GM04503 (cell line): ENCODE measurements around the gene ADARB2.
"Not testable (repeated sequence)": the region's sequence is repeated elsewhere in the genome, so short reads cannot be mapped to it uniquely, and the experiment has no call there.

Source experiments
- DNase-seq: peaks from one replicate; pipeline ENCODE4 v3.0.0-alpha.2; 2012; ENCODE audit warnings: low read depth

Gene ADARB2

DNA sequence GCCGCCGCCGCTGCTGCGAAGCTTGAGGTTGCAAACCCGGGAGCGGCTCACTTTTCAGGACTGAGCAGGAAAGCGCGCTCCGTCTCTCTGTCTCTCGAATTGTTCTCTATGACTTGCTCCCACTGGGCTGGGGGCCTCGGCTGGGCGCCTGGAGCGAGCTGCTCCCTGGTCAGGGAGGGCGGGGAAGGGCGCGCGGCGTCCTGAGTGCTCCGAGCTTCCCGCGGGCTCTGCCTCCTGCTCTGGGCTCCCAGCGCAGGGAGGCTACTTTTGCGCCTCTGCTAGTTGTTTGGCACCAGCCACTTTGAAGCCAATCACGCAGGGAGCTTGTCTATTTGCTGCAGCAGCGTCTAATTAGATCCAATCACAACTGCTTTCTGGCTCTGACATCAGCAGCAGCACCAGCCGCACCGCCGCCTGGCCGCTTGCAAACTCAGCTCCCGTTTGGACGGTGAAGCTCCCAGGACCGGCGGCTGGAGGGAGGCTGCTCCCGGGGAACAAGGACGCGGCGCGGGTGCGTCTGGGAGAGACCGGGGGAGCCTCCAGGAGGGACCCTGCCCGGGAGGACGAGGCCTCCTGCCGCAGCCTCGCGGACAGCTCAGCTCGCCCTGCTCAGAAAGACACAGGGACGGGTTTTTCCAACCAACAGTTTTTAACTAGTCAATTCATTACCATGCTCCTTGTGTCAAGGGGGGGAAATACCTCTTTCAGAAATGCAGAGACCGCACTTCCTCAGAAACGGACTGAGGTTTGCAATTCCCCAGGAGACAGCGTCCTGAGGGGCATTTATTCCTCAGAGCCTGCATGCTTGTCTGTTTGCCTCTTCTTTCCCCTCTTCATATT is at the start of gene ADARB2:
Gene ADARB2, minus strand, starts transcription at position 304 of the 840 bp plus-strand sequence.
- DNase-seq: no peak

DNA sequence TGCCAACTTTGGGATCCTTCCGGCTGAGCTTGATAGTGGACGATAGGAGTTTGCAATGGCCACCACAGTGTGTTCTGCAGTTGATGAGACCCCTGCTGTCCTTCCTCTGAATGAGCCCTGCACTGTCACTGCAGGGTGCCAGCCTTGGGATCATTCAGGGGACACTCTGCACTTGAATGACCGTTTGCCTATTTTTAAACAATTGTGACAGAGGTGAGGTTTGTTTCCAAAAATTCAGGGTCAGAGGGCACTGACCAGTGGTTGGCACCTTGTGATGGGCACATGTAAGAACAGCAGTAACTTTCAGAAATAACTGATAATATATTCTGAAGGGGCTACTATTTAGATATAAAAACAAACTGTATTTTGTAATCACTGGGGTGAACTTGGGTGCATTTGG is 48.5 kb upstream of the ADARB2 start:
- no peak for DNase-seq

DNA sequence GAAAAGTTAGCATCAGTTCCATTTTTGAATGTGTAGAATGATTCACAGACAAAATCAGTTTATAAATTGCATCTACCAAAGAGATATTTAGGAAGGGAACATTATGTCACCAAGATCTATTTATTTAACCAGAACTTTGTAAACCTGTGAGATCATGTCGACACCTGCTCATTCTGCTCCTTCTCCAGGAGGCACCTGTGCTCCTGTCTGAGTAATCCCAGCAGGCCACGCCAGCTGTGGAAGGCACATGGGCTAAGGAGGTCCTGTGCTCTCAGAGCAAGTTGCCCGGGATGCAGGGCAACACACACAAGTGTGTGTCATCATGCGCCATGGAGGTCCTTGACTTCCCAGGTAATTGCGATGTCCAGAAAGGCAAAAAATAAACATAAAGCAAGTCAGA is 45.5 kb upstream of the ADARB2 start:
- no peak for DNase-seq

DNA sequence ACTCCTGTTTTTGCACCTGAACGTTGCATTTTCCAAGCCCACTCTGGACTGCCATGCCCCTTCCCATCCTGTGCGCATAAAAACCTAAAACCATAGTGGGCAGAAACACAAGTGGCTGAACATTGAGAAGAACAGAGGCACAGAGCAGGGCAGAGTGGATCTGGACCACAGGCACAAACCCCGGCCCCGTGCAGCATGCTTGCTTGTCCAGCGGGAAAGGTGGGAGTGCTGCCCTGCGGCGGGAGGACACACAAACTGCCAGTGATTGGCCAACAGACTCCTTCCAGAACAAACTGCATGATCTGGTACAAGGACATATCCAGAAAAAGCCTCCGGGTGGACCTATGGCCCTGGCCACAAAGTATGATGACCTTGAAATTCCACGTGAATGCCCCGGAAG is 42.5 kb upstream of the ADARB2 start:
- no peak for DNase-seq

DNA sequence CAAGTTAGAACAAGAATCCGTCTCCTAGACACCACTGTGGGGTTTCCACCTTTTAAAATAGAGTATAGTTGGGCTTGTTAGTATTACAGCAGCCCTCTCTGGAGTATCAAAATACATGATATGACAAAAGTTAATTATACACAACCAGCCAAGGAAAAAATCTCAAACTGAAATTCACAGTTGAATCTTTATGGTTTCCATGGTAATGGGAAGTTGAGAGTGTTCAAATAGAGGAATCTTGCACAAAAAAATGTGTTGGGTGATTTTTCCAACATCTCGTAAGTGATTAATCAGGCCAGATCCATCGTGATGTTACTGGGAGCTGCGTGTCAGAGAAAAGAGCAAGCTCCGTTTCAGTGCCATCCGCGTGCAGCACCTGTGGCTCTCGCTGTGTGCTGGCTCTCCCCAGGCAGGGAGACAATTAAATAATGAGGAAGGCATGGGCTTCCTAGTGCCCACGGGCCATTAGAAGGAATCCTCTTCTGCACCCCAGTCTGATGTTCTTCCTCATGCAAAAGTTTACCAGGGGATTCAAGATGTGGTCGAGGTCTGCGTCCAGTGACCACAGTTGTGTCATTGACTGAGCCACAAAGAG is 41.1 kb upstream of the ADARB2 start:
- DNase-seq: no peak

DNA sequence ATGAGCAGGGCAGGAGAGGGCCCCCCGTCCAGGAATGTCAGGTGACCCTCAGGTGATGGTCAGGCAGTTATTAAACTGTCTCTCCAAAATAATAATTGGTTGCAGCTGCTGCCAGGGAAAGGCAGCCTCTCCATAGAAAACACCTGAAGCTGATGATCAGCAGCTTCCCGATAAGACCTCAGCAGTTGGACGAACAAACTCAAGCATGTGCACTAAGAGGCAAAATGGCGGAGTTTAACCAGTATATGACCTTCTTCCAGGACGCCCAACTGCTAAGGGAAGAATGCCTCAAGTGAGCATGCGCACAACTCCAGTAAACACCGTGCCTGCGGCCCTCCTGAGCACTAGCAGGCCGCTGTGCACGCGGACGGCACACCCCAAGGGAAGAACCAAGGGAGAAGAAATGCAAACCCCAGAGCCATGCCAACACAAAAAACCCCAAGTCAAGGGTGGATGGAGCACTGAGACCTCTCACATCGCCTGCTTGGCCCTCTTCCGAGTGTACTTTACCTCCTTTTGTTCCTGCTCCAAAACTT is 38.9 kb upstream of the ADARB2 start:
- no peak for DNase-seq

DNA sequence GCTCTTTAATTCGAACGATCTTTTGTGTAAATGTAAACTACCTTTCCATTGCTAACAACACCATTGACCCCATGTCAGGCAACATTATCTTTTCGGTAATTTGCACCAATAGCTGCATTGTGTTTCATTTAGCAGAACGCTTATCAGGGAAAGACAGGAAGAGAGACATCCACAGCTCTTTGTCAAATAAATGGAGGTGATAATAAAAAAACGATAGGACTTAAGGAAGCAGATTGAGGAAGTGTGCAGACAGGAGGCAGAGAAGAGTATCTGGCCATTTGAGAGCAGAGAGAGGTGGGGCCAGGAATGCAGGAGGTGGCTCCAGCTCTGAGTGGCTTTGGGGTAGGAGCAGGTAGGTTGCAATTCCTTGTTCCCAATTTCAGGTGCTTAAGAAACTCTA is 37.5 kb upstream of the ADARB2 start:
- DNase-seq: no peak

DNA sequence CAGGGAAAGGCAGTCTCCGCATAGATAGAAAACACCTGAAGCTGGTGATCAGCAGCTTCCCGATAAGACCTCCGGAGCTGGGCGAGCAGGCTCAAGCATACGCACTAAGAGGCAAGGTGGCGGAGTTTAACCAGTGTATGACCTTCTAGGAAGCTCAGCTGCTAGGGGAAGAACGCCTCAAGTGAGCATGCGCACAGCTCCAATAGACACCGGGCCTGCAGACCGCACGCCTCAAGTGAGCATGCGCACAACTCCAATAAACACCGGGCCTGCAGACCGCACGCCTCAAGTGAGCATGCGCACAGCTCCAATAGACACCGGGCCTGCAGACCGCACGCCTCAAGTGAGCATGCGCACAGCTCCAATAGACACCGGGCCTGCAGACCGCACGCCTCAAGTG is 35.9 kb upstream of the ADARB2 start:
- not testable (repeated sequence) for DNase-seq

DNA sequence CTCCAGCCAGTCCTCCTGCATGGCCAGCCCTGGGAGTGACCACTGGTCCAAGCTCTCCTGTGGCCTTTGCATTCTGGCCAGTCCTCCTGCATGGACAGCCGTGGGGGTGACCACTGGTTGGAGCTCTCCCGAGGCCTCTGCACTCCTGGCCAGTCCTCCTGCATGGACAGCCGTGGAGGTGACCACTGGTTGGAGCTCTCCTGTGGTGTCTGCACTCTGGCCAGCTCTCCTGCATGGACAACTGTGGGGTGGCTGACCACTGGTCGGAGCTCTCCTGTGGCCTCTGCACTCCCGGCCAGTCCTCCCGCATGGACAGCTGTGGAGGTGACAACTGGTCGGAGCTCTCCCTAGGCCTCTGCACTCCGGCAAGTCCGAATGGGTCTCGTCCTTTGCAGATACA is 28.7 kb upstream of the ADARB2 start:
- no peak for DNase-seq

DNA sequence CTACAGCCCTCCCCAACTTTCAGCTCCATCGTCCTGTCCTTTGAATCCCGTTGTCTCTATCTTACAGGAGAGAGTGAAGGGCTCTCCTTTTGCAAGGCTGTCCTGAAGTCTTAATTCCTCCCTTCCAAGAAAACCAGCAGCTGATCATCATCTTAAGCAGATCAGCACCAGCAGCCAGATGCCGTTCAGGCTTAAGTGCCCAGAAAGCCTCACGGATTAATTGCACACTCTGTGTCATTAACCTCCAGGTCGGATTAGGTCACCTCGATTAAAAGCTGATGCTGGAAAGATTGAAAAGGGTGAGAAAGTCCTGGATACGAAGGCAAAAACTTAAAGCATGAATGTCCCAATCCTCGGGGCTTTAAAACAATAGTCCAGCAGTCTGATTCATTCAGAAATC is 24.8 kb upstream of the ADARB2 start:
- no peak for DNase-seq

DNA sequence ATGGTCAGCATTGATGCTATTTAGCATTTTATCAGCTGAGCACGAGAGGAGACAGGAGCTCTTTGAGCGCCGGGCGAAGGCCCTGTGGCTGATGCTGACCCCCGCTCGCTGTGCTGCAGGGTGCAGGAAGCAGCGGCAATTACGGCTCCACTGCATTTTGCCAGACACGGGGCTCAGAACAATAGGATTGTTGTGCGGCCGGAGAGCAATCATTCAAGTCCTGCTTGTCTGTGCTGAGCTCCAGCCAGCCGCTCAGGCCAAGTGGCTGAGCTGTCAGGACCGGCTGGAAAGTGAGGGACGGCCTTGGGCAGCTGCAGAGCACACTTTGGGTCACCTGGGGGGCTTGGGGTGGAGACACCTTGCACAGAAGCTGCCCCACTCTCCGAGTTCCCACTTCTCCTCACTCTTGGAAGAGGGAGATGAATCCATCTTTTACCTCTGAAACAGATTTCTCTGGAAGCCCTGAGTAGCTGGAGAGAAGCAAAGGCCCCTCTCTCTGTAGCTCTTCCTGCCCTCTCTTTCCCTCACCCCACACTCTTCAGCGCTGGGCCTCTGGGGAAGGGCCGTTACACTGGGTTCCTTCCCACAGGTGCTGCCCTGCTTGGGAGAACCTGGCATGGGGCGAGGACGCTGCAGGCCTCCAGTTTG is 17.3 kb upstream of the ADARB2 start:
- no peak for DNase-seq

DNA sequence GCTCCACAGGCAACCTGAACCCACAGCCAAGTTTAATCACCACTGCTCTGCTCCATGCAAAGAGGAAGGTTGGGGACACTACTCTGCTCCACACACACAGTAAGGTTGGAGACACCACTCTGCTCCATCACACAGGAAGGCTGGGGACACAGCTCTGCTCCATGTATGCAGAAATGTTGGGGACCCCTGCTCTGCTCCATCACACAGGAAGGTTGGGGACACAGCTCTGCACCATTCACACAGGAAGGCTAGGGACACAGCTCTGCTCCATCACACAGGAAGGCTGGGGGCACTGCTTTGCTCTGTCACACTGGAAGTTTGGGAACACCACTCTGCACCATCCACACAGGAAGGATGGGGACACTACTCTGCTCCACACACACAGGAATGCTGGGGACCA is 14.8 kb upstream of the ADARB2 start:
- no peak for DNase-seq

DNA sequence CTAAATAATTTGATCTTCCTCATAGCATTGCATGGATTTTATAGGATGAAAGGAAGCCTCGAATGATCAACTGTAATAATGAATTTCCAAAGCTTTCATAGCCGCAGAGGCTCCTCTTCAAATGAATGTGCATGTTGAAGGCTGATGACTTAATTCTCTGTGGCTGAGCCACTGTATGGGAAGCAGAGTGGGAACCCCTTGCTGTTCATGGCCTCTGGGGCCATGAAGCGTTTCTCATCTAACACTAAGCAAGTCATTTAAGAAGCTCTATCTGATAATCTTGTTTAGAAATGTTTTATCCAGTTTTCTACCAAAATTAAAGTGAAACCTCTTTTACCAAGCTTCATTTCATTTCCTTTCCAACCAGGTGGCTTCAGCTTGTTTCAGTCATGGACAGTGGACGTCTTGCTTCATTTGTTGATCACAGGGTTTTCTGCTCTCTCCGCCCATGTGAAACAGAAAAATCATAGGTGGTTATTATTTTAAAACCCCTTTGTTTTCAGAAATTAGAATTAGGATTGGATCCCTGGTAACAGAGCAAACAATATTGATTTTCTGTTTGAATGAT is 10.3 kb upstream of the ADARB2 start:
- no peak for DNase-seq

DNA sequence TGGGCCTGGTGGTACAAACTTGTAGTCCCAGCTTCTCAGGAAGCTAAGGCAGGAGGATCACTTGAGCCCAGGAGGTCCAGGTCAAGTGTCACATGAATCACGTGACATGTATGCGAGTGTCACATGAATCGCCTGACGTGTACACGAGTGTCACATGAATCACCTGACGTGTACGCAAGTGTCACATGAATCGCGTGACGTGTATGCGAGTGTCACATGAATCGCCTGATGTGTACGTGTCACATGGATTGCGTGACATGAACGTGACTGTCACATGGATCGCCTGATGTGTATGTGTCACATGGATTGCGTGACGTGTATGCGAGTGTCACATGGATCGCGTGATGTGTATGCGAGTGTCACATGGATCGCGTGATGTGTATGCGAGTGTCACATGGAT is 9.5 kb upstream of the ADARB2 start:
- no peak for DNase-seq

DNA sequence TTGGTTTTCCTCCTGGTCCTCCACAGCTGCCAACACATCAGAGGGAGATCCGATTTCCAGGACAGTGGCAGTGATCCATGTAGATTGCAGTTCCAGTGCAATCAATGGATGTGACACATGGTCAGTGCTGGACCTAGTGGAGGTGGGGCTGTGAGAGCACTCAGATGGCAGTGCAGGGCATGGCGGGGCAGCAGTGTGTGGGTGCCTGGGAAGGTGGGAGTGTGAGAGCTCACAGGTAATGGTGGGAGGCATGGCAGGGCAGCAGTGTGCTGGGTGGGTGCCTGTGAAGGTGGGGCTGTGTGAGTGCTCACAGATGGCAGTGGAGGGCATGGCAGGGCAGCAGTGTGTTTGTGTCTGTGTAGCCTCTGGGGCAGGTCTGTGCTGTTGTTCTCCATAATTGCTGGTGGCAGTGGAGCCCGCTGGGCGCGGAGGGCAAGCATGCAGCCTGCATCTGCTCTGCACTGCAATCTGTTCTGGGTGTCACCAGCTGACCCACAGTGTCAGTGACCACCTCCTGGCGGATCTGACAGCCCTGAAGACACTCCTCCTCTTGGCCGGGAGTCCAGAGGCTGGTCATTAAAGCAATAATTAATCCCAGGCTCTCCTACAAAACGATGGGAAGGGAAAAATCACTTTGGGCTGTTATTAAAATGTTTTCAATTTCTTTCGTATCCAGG is 8.6 kb upstream of the ADARB2 start:
- DNase-seq: no peak

DNA sequence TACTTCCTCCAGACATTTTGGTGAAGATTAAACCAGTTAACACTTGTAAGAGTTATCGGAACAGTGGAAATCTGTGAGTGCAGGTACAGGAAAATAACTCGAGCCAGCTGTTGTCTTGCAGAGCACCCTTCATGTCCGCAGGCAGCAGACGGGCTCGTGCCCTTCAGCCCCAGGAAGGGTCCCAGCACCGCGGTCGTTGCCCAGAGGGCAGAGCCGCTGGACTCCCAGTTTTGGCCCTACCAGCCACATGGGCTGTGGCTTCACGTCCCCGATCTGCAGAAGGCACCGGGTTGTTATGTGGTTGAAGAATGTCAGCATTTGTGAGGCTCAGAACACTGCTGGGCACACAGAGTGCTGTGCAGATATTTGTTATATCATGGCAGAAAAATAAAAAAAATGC is 7.2 kb upstream of the ADARB2 start:
- DNase-seq: no peak

DNA sequence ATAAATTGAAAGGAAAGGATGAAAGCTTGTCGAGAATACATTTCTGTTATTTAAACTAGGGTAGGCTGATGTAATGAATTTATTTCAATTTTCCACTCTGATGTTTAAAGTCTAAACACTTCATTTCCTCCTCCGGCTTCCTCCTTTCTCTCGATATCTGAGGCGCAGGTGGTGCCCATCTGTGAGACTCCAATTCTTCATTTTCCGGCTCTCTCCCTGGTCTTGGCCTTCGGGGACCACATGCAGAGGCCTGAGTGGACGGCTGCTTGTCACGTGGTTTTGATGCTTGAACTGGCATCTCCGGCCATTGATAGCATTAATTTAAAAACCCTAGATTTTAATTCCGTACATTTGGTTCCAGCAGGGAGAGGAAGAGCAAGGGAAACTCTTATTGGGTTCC is 5.8 kb upstream of the ADARB2 start:
- DNase-seq: no peak

DNA sequence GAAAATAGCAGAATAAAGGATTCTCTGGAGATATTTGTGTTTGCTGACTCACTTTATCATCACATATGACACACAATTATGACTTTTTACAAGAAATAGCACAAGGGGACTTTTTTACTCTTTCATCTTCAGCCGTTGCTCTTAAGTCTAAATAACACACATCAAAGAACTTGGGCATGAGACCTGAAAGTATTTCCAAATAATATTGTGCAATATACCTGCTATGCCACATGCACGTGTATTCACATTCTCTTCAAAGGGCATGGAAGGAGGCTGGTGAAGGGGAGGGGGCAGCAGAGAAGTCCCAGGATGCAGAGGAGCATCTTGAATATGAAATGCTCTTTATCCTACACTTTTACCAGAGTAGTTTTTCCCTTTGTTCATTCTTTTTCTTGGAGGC is 4.1 kb upstream of the ADARB2 start:
- no peak for DNase-seq

DNA sequence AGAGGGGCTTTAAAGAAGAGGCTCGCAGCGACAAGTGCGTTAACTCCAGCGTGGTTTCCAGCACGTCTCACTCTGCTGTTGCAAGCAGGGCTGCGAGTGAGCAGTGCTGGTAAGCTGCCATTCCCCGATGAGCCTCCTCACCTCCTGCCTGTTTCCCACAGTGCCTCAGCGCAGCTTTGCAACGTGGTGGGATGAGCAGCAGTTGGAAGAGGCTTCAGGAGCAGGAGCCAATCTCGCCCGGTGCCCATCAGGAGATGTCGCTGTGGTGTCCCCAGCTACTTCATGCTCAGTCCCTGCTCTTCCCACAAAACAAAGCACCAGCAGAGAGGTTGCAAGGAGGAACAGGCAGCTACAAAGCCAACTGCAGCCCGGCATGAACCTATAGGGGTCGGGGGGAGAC is 2.4 kb upstream of the ADARB2 start:
- DNase-seq: no peak

DNA sequence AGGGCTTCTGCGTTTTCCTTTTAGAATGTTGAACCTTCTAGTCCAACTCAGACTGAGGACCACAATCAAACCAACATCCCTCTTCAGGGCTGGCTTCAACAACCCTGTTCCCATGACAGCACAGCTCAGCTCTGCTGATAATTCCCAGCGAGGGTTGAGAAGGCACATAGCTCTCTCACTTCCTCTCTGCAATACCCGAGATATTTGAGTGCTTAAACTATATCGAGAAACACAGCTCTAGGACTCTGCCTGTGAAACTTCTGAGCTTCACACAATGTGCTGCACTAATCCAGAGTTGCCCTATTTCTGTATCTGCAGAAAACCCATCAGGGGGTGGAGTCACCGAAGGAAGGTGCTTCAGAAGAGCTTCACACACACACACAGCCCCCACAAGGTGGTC is 1.6 kb upstream of the ADARB2 start:
- no peak for DNase-seq

DNA sequence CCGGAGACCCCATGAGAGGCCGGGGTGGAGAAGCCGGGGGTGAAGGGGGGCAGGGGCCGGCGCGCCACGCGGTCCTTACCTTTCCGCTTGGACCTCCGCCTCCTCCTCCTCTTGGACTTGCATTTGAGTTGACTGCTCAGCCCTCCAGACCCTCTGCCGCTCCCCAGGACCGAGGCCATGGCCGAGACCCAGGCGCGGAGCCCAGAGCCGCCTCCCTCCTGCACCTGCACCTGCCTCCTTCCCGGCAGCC is 428 bp downstream of the ADARB2 start:
- no peak for DNase-seq

DNA sequence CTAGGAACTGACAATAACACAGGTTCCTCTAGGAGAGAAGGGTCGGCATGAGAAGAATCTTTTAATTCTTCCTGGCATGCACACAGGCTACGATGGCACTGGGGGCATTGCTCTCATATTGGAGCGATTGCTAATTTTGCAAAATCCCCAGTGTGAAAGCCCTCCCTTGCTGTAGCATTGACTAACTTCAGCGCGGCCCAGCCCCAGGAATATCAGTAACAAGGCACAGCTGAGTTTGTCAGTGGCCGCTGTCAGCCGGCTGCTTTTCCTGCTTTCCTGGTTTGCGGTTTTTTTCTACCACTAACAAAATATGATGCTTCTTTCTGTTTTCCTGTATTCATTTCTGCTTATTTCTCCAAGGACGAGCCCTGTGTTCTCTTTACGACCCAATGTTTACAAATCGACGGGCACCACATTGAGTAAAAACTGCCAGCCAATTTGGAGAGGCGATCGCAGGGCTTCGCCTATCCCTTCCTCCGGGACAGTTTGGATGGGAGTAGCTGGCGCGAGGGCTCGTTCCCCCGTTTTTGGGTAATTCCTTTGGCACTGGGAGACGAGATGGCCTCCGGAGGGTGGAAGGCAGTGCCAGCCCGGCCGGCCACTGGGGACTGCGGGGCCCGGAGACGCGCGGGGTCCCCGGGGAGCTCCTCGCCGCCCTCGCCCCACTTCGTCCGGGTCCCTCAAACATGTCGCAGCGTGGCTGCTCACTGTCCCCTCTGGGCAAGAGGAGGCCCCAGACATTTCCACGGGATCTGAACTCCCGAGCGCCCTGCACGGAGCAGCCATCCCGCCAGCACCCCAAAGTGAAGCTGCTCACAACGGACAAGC is 967 bp downstream of the ADARB2 start:
- no peak for DNase-seq
